K562 (cell line): ENCODE results near the gene TAF4. TPM values are rescaled to one million over a fixed set of nuclear protein-coding genes. Genes with fewer than 3 reads are reported as not detected.

Experiments
- ATAC-seq: fragments of 200-7000 bp; cut with Tn5 transposase; 3 replicates; pipeline ENCODE4 v1.9.1; 2020; ENCODE audit warnings: moderate library complexity
- BruUV-seq: library from RNA; stranded (reverse); fragments of 400-500 nt; replicated peaks from 2 replicates; lab custom pipeline; 2021; lab: Mats Ljungman, UMichigan
- CTCF ChIA-PET: fragments of 300-600 bp; formaldehyde crosslinking; extraction: SDS; loops from one replicate; lab custom pipeline; 2021; ENCODE audit warnings: low intra/inter-chr PET ratio; lab: Yijun Ruan, JAX
- POLR2A ChIA-PET: fragments of 300-600, 350-650 bp; sonication (Branson Sonifier 250); formaldehyde crosslinking; extraction: SDS; loops from one replicate; lab custom pipeline; 2021; ENCODE audit warnings: antibody characterized with exemption, inconsistent platforms; lab: Yijun Ruan, JAX
- DNase-seq, 4 experiments: peaks; one replicate each; pipeline versions ENCODE4 v3.0.0 to v3.0.0-alpha.2; 2011 to 2018; ENCODE audit warnings: low spot score in 3 of 4, mixed read lengths in 3 of 4; ENCODE audit errors: extremely low read depth in 1 of 4
- FAIRE-seq: peaks from 2 replicates; lab custom pipeline; 2011; peaks lifted over from hg19 to GRCh38; lab: Jason Lieb, UNC
- H2AFZ ChIP-seq: 2 replicates; pipeline ENCODE4 v1.6.0; 2011; ENCODE audit warnings: low read depth, low read length, control low read depth, inconsistent platforms
- H3K27ac ChIP-seq: fragments of 200-600 bp; 3 replicates; pipeline ENCODE4 v1.8.0; 2011; ENCODE audit warnings: low read depth, mild to moderate bottlenecking, control low read depth, inconsistent platforms, low read length, moderate library complexity, mixed read lengths; ENCODE audit errors: extremely low read depth
- H3K27me3 ChIP-seq, 2 experiments: fragments of 300-600 bp in 1 of 2; 2 replicates in 1 of 2; 3 replicates in 1 of 2; pipeline versions ENCODE4 v1.6.0 to v1.8.0; 2011; ENCODE audit warnings: inconsistent platforms in 2 of 2, low read length in 2 of 2, mild to moderate bottlenecking in 1 of 2, mixed read lengths in 1 of 2, moderate library complexity in 1 of 2; ENCODE audit not compliant: control insufficient read depth in 2 of 2, insufficient read depth in 2 of 2
- H3K36me3 ChIP-seq: fragments of 300-600 bp; 3 replicates; pipeline ENCODE4 v1.8.0; 2011; ENCODE audit warnings: mild to moderate bottlenecking, low read length, inconsistent platforms; ENCODE audit not compliant: control insufficient read depth, insufficient read depth
- H3K4me1 ChIP-seq, 2 experiments: fragments of 200-600 bp in 1 of 2; replicated peaks in 1 of 2; 2 replicates in 1 of 2; 3 replicates in 1 of 2; pipeline versions ENCODE4 v1.5.1 to v1.8.0; 2011; ENCODE audit warnings: inconsistent platforms in 2 of 2, low read length in 2 of 2, mild to moderate bottlenecking in 1 of 2, mixed read lengths in 1 of 2, moderate library complexity in 1 of 2; ENCODE audit not compliant: control insufficient read depth in 2 of 2, insufficient read depth in 2 of 2
- H3K4me2 ChIP-seq: 2 replicates; pipeline ENCODE4 v1.6.1; 2011; ENCODE audit warnings: low read length, control low read depth, inconsistent platforms, mixed read lengths; ENCODE audit not compliant: insufficient read depth
- H3K4me3 ChIP-seq: fragments of 200-600 bp; sonication (generic), shearing (Covaris generic); 2 replicates; pipeline ENCODE4 v1.5.1; 2016; ENCODE audit warnings: control low read depth, inconsistent platforms
- H3K79me2 ChIP-seq: fragments of 200-600 bp; 3 replicates; pipeline ENCODE4 v1.8.0; 2011; ENCODE audit warnings: low read length, inconsistent platforms; ENCODE audit not compliant: control insufficient read depth, insufficient read depth
- H3K9ac ChIP-seq, 2 experiments: 2 replicates each; pipeline versions ENCODE4 v1.6.0 to v1.6.1; 2011; ENCODE audit warnings: low read depth in 2 of 2, low read length in 2 of 2, control low read depth in 1 of 2, inconsistent platforms in 1 of 2, mild to moderate bottlenecking in 1 of 2, mixed read lengths in 1 of 2; ENCODE audit not compliant: insufficient read depth in 1 of 2
- H3K9me1 ChIP-seq: one replicate; pipeline ENCODE4 v1.6.0; 2011; ENCODE audit warnings: inconsistent platforms, mild to moderate bottlenecking, low read length, moderate library complexity; ENCODE audit not compliant: control insufficient read depth, insufficient read depth
- H3K9me3 ChIP-seq: replicated peaks from 2 replicates; pipeline ENCODE4 v1.5.1; 2011; ENCODE audit warnings: low read depth, low read length, inconsistent platforms; ENCODE audit not compliant: control insufficient read depth, insufficient read depth
- H4K20me1 ChIP-seq: replicated peaks from 2 replicates; pipeline ENCODE4 v1.6.1; 2011; ENCODE audit warnings: low read length, inconsistent platforms, mixed read lengths; ENCODE audit not compliant: control insufficient read depth, insufficient read depth
- PTRF ChIP-seq: fragments of 450-650 bp; IDR thresholded peaks from 2 replicates; pipeline ENCODE4 v1.6.1; 2016; ENCODE audit warnings: mild to moderate bottlenecking, missing genetic modification characterization, missing compliant biosample characterization
- TCF15 ChIP-seq: fragments of 250-450 bp; sonication (Bioruptor Pico); IDR thresholded peaks from 2 replicates; pipeline ENCODE4 v1.8.0; 2022; ENCODE audit warnings: moderate library complexity, mild to moderate bottlenecking, inconsistent platforms
- THAP7 ChIP-seq: fragments of 250-450 bp; sonication (Bioruptor Pico); IDR thresholded peaks from 2 replicates; pipeline ENCODE4 v1.5.0; 2021
- ZNF668 ChIP-seq: fragments of 250-450 bp; sonication (Bioruptor Pico); IDR thresholded peaks from 2 replicates; pipeline ENCODE4 v1.8.0; 2022; ENCODE audit warnings: mild to moderate bottlenecking, inconsistent platforms
- ZNF699 ChIP-seq: fragments of 250-450 bp; sonication (Bioruptor Pico); IDR thresholded peaks from 2 replicates; pipeline ENCODE4 v1.8.0; 2021; ENCODE audit warnings: mild to moderate bottlenecking, moderate library complexity; ENCODE audit not compliant: insufficient replicate concordance
- ZNF707 ChIP-seq: fragments of 250-450 bp; sonication (Bioruptor Pico); conservative IDR thresholded peaks from 2 replicates; pipeline ENCODE4 v1.8.0; 2022; ENCODE audit warnings: inconsistent platforms, mild to moderate bottlenecking, moderate library complexity
- WGBS: fragments of 100-300 bp; shearing (Covaris generic); methylation state at CpG from one replicate; pipeline ENCODE4 v1.1.6; 2016; ENCODE audit warnings: low coverage, mixed read lengths; ENCODE audit not compliant: insufficient coverage; ENCODE audit errors: missing lambda C conversion rate; 5-methylcytosine and 5-hydroxymethylcytosine counted together
- in situ Hi-C: fragments of 300-500 bp; cut with MboI; formaldehyde crosslinking; loops from 4 replicates; pipeline ENCODE4 v1.15.0; 2018; ENCODE audit warnings: inconsistent platforms, mixed read lengths
- intact Hi-C: fragments of 100-400 bp; cut with micrococcal nuclease; formaldehyde crosslinking; loops from 2 replicates; pipeline ENCODE4 v1.14.2; 2022
- polyA plus RNA-seq, 8 experiments: library from polyadenylated mRNA; depleted of rRNA in 4 of 8; stranded (reverse) in 5 of 8; unstranded in 3 of 8; fragments of >200 nt; fragmentation: Nextera tagmentation in 2 of 8; fragmentation: Illumina TruSeq in 1 of 8; extraction: Ambion mirVana in 2 of 8; extraction: Trizol in 1 of 8; gene quantifications; 2 replicates each; pipeline versions ENCODE4 v1.2.1 to v1.2.3, GENCODE V29; 2011 to 2014; ENCODE audit warnings: inconsistent platforms in 1 of 8, missing spikeins in 1 of 8
- total RNA-seq, 7 experiments: library from RNA; depleted of rRNA in 6 of 7; stranded (reverse); fragments of >200 nt in 6 of 7; fragmentation: Illumina TruSeq in 2 of 7; extraction: Trizol in 2 of 7; gene quantifications; 2 replicates each; pipeline versions ENCODE4 v1.2.1 to v1.2.3, GENCODE V29; 2011 to 2021; ENCODE audit warnings: low replicate concordance in 1 of 7

The TAF4 gene
- total and polyA plus RNA-seq, 9 of the 15 experiments (the other 6 are each of a cell fraction or from before 2014, with no cell fraction given) = 0.44 to 28.3 (median 5.6) TPM

DNA sequence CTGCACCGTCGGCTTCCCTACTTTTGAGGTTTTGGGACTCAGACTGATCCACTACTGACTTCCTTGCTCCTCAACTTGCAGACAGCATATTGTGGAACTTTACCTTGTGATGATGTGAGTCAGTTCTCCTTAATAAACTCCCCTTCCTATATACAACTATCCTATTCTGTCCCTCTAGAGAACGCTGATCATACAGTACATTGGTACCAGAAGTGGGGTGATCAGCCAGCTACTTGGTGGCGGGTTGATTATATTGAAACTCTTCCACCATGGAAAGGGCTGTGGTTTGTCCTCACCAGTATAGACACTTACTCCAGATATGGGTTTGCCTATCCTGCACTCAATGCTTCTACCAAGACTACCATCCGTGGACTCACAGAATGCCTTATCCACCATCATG is 7.6 kb upstream of the TAF4 start:
- Histone ChIP-seq H3K79me2 (no peaks in the 10 kb centered on the region), H3K36me3 (no peaks in the 10 kb centered on the region), H4K20me1 (no peaks in the 10 kb centered on the region), H3K4me3 (no peak overlapping the region), H3K9me1 (no peaks in the 10 kb centered on the region), H3K27me3 (no peaks in the 10 kb centered on the region; a peak in 1 of 5 replicates), H3K4me1 (no peaks in the 10 kb centered on the region; a peak in 2 of 5 replicates), H2AFZ (no peak overlapping the region), H3K9ac (no peak overlapping the region), H3K27ac (no peak overlapping the region), H3K4me2 (no peak overlapping the region), H3K9me3 (peaks cover 14% of the 10 kb centered on the region)
- DNase-seq = no peak
- no peak for FAIRE-seq
- WGBS = 2% methylated on average over 5 of the region's 5 CpGs
- CTCF ChIA-PET = no interaction called here
- ATAC-seq = no peak
- POLR2A ChIA-PET = no interaction called here
- peak; percentile 93 for TF ChIP-seq ZNF707 (CRISPR knock-in tag)
- no peak for TF ChIP-seq ZNF668 (CRISPR knock-in tag)
- no peak for TF ChIP-seq ZNF699 (CRISPR knock-in tag)
- TF ChIP-seq TCF15 (CRISPR knock-in tag) = no peak
- TF ChIP-seq PTRF (tag) = no peak
- TF ChIP-seq THAP7 = no peak
- BruUV-seq = no TSS peak
- in situ Hi-C loops (no loop called here), intact Hi-C loops (no loop called here)
